Transverse colon (tissue), 4 donors: ENCODE data around the gene CENPK. TPM values are rescaled to one million over a fixed set of nuclear protein-coding genes. Genes with fewer than 3 reads are reported as not detected.

Experiments used
- DNase-seq: peaks from one replicate; pipeline ENCODE4 v3.0.0-alpha.2; 2019
- H3K27ac ChIP-seq, 4 donors: fragments of 200-600 bp; sonication (generic); 2 replicates each; pipeline ENCODE4 v1.5.1; 2016 to 2018; ENCODE audit warnings: inconsistent platforms in 4 of 4
- H3K27me3 ChIP-seq: fragments of 200-600 bp; sonication (generic); 2 replicates; pipeline ENCODE4 v1.5.1; 2017; ENCODE audit warnings: inconsistent platforms
- H3K36me3 ChIP-seq, 4 donors: fragments of 200-600 bp; sonication (generic); 2 replicates each; pipeline ENCODE4 v1.5.1; 2017 to 2019; ENCODE audit warnings: inconsistent platforms in 4 of 4
- H3K4me1 ChIP-seq, 4 donors: fragments of 200-600 bp; sonication (generic); 2 replicates each; pipeline ENCODE4 v1.5.1; 2017 to 2020; ENCODE audit warnings: inconsistent platforms in 4 of 4
- H3K4me3 ChIP-seq, 4 donors: fragments of 200-600 bp; sonication (generic); 1 replicate in 1 of 4; 2 replicates in 3 of 4; pipeline versions ENCODE4 v1.5.1 to v1.6.1; 2017 to 2019; ENCODE audit warnings: inconsistent platforms in 4 of 4
- H3K9me3 ChIP-seq, 2 donors: fragments of 200-600 bp; sonication (generic); 2 replicates each; pipeline ENCODE4 v1.5.1; 2017 to 2019; ENCODE audit warnings: inconsistent platforms in 2 of 2
- CTCF ChIP-seq, 5 experiments: fragments of 200-600 bp in 3 of 5; fragments of 450-650 bp in 2 of 5; sonication (generic) in 3 of 5; IDR thresholded peaks; 1 replicate in 2 of 5; 2 replicates in 3 of 5; pipeline ENCODE4 v1.5.1; 2016 to 2017; ENCODE audit warnings: antibody characterized with exemption in 5 of 5, inconsistent platforms in 3 of 5, mild to moderate bottlenecking in 2 of 5, moderate library complexity in 1 of 5
- EP300 ChIP-seq: sonication (generic); formaldehyde crosslinking; IDR thresholded peaks from one replicate; pipeline ENCODE4 v1.6.1; 2017; ENCODE audit warnings: antibody characterized with exemption, low read depth
- POLR2A ChIP-seq: fragments of 450-650 bp; IDR thresholded peaks from one replicate; pipeline ENCODE4 v1.6.1; 2016; ENCODE audit warnings: antibody characterized with exemption, mild to moderate bottlenecking, moderate library complexity
- POLR2AphosphoS5 ChIP-seq, 3 donors: sonication (generic); formaldehyde crosslinking; IDR thresholded peaks; one replicate each; pipeline ENCODE4 v1.6.1; 2016; ENCODE audit warnings: antibody characterized with exemption in 3 of 3
- WGBS, 2 donors: methylation state at CpG; one replicate each; pipeline ENCODE4 v1.1.5; 2018; ENCODE audit warnings: low coverage in 1 of 2; 5-methylcytosine and 5-hydroxymethylcytosine counted together
- in situ Hi-C, 4 donors: fragments of 200-750 bp; cut with MboI; loops; one replicate each; pipeline versions ENCODE4 v1.15.0 to v1.15.1; 2017; ENCODE audit warnings: low sequenced_read_pairs in 3 of 4, low pct_ligation_motif_present in 1 of 4, low pct_unique_long_range_greater_than_20kb in 1 of 4
- intact Hi-C: fragments of 100-400 bp; cut with DNase I; formaldehyde crosslinking; loops from one replicate; pipeline ENCODE4 v1.15.1; 2023; ENCODE audit warnings: low total_unique reads
- total RNA-seq, 4 donors: library from RNA; depleted of rRNA; stranded (reverse); fragments of >200 nt; gene quantifications; one replicate each; pipeline ENCODE4 v1.1.0, GENCODE V29; 2016

The CENPK gene
- total RNA-seq, 4 donors from 2014 or later, result 2.0 to 7.6 (median 5.2) TPM; not detected in 1

GRCh38 chr5:65478336-65478735 lies 84.6 kb downstream of the CENPK start:
- no peak overlapping the region for H3K27ac ChIP-seq
- no peak for DNase-seq
- TF ChIP-seq EP300 (no peak), CTCF (IDR thresholded peaks at IDR 0.05) (no peak), POLR2AphosphoS5 (IDR thresholded peaks at IDR 0.05) (no peak), POLR2A (no peak)
- peaks cover 0 to 25% (median 8%) of the 10 kb centered on the region in 4 donors for H3K4me1 ChIP-seq
- H3K9me3 ChIP-seq, result no peaks in the 10 kb centered on the region
- H3K27me3 ChIP-seq, result no peaks in the 10 kb centered on the region
- intact Hi-C loops, result no loop called here
- H3K36me3 ChIP-seq, result no peaks in the 10 kb centered on the region
- no peak overlapping the region for H3K4me3 ChIP-seq
- in situ Hi-C loops, result loop anchor here (10.0 to 25.0 kb wide), 6 partner anchors 366 to 841 kb away; no protein-coding TSS in a partner anchor
- WGBS, 2 donors, result 87 to 100% methylated on average over 1 of the region's 1 CpG

- in situ Hi-C loops (loop anchor here (10.0 to 25.0 kb wide), 6 partner anchors 364 to 839 kb away; no protein-coding TSS in a partner anchor), intact Hi-C loops (no loop called here)
- TF ChIP-seq EP300, result no peak
- no peak for TF ChIP-seq POLR2A
- no peak for TF ChIP-seq POLR2AphosphoS5 (IDR thresholded peaks at IDR 0.05)
- TF ChIP-seq CTCF (IDR thresholded peaks at IDR 0.05), result no peak
- Histone ChIP-seq H3K9me3 (no peaks in the 10 kb centered on the region), H3K27ac (no peak overlapping the region), H3K36me3 (no peaks in the 10 kb centered on the region), H3K4me3 (no peak overlapping the region), H3K27me3 (no peaks in the 10 kb centered on the region), H3K4me1 (peaks cover 0 to 15% (median 6%) of the 10 kb centered on the region in 4 donors)
- 76 to 83% methylated on average over 1 of the region's 1 CpG for WGBS, 2 donors
- DNase-seq, result no peak
These were observed 87.1 kb downstream of the CENPK start for GRCh38 chr5:65475895-65476294.

- intact Hi-C loops (no loop called here), in situ Hi-C loops (loop anchor here (10.0 to 25.0 kb wide), 6 partner anchors 363 to 838 kb away; no protein-coding TSS in a partner anchor)
- Histone ChIP-seq H3K4me3 (no peak overlapping the region), H3K36me3 (no peaks in the 10 kb centered on the region), H3K27ac (no peak overlapping the region), H3K27me3 (no peaks in the 10 kb centered on the region), H3K9me3 (no peaks in the 10 kb centered on the region), H3K4me1 (peaks cover 0 to 10% (median 6%) of the 10 kb centered on the region in 4 donors)
- TF ChIP-seq POLR2A (no peak), EP300 (no peak), CTCF (IDR thresholded peaks at IDR 0.05) (no peak), POLR2AphosphoS5 (IDR thresholded peaks at IDR 0.05) (no peak)
- DNase-seq, result no peak
- WGBS, 2 donors, result 85% methylated on average over 4 of the region's 4 CpGs
These were observed 87.6 kb downstream of the CENPK start for GRCh38 chr5:65475336-65475735.

- no peaks in the 10 kb centered on the region for H3K9me3 ChIP-seq
- intact Hi-C loops (no loop called here), in situ Hi-C loops (loop anchor here in 1 of 4 donors (10.0 kb wide), 1 partner anchor 669 kb away; no protein-coding TSS in a partner anchor)
- no peak overlapping the region for H3K4me3 ChIP-seq
- H3K36me3 ChIP-seq, result no peaks in the 10 kb centered on the region
- TF ChIP-seq POLR2A (no peak), CTCF (IDR thresholded peaks at IDR 0.05) (no peak), EP300 (no peak), POLR2AphosphoS5 (IDR thresholded peaks at IDR 0.05) (no peak)
- H3K27ac ChIP-seq, result no peak overlapping the region
- H3K27me3 ChIP-seq, result no peaks in the 10 kb centered on the region
- peaks cover 0 to under 1% (median 0%) of the 10 kb centered on the region in 4 donors for H3K4me1 ChIP-seq
- no peak for DNase-seq
- WGBS, 2 donors, result 72 to 83% methylated on average over 3 of the region's 3 CpGs
These were observed 88.7 kb downstream of the CENPK start for GRCh38 chr5:65474130-65474711.
